ENCODE results near the gene CD1C. TPM values are rescaled to one million over a fixed set of nuclear protein-coding genes. Genes with fewer than 3 reads are reported as not detected.
"Not testable (repeated sequence)": the region's sequence is repeated elsewhere in the genome, so short reads cannot be mapped to it uniquely, and the experiment has no call there.

Gene CD1C
- polyA plus RNA-seq, 3 donors: 0.19 to 0.24 TPM; not detected in 1

- H3K27ac ChIP-seq (ENCODE audit: low read depth, low read length): no peak overlapping the region
- 58 to 76% (median 73%) methylated on average over 1 of the region's 1 CpG for WGBS, 3 donors
Observed at GRCh38 chr1:158323866-158324265, 34.1 kb downstream of the CD1C start.

- WGBS, 3 donors: 75 to 82% (median 78%) methylated on average over 4 of the region's 4 CpGs
- no peak overlapping the region for H3K27ac ChIP-seq (ENCODE audit: low read depth, low read length)
Observed at GRCh38 chr1:158324395-158324794, 34.7 kb downstream of the CD1C start.

GRCh38 chr1:158327481-158327880 lies 37.8 kb downstream of the CD1C start:
- no peak overlapping the region for H3K27ac ChIP-seq (ENCODE audit: low read depth, low read length)

- WGBS, 3 donors: 76 to 80% (median 76%) methylated on average over 3 of the region's 3 CpGs
Observed at GRCh38 chr1:158328426-158328825, 38.7 kb downstream of the CD1C start.

GRCh38 chr1:158329300-158329699 lies 39.6 kb downstream of the CD1C start:
- no peak overlapping the region for H3K27ac ChIP-seq (ENCODE audit: low read depth, low read length)
- WGBS, 3 donors: 72 to 89% (median 88%) methylated on average over 7 of the region's 7 CpGs

More at GRCh38 chr1:158328426-158328825, 38.7 kb downstream of the CD1C start:
- no peak overlapping the region for H3K27ac ChIP-seq (ENCODE audit: low read depth, low read length)

- WGBS, 3 donors: 61 to 80% (median 70%) methylated on average over 3 of the region's 3 CpGs
Observed at GRCh38 chr1:158329733-158330132, 40.0 kb downstream of the CD1C start.

GRCh38 chr1:158330391-158331105 lies 40.8 kb downstream of the CD1C start:
- H3K27ac ChIP-seq (ENCODE audit: low read depth, low read length): no peak overlapping the region
- 63 to 87% (median 79%) methylated on average over 11 of the region's 11 CpGs for WGBS, 3 donors

More at GRCh38 chr1:158329733-158330132, 40.0 kb downstream of the CD1C start:
- H3K27ac ChIP-seq (ENCODE audit: low read depth, low read length): no peak overlapping the region

- no peak overlapping the region for H3K27ac ChIP-seq (ENCODE audit: low read depth, low read length)
- 79 to 89% (median 88%) methylated on average over 1 of the region's 1 CpG for WGBS, 3 donors
Observed at GRCh38 chr1:158331106-158331425, 41.3 kb downstream of the CD1C start.

GRCh38 chr1:158331481-158332150 lies 41.9 kb downstream of the CD1C start, which contains the start of gene CD1B:
TSS of gene CD1B (minus strand) at chr1:158331531. CDS start at chr1:158331423, 108 bp downstream.
- no peak within 1 kb of the TSS for H3K27ac ChIP-seq (ENCODE audit: low read depth, low read length)
- WGBS, 3 donors: 90 to 91% (median 90%) methylated on average over 2 of the region's 2 CpGs

- 47 to 68% (median 67%) methylated on average over 8 of the region's 8 CpGs for WGBS, 3 donors
- no peak overlapping the region for H3K27ac ChIP-seq (ENCODE audit: low read depth, low read length)
Observed at GRCh38 chr1:158333405-158334155, 43.9 kb downstream of the CD1C start.

GRCh38 chr1:158334526-158335212 lies 44.9 kb downstream of the CD1C start:
- H3K27ac ChIP-seq (ENCODE audit: low read depth, low read length): no peak overlapping the region
- 39 to 52% (median 49%) methylated on average over 2 of the region's 2 CpGs for WGBS, 3 donors

- H3K27ac ChIP-seq (ENCODE audit: low read depth, low read length): no peak overlapping the region
Observed at GRCh38 chr1:158335213-158335532, 45.5 kb downstream of the CD1C start.

- 38 to 76% (median 76%) methylated on average over 7 of the region's 7 CpGs for WGBS, 3 donors
Observed at GRCh38 chr1:158336413-158336812, 46.7 kb downstream of the CD1C start.

More at GRCh38 chr1:158336413-158336812, 46.7 kb downstream of the CD1C start:
- not testable (repeated sequence) for H3K27ac ChIP-seq (ENCODE audit: low read depth, low read length)

Other genes starting within 250 kb of the CD1C start
- gene CD1D, start 109.0 kb upstream of the CD1C start, polyA plus RNA-seq: 1 to 10 TPM in 1 of 3 donors, under 1 TPM in 1, not detected in 1; 0.93 to 2.6 TPM
- gene CD1A, start 35.5 kb upstream of the CD1C start, polyA plus RNA-seq: under 1 TPM in 1 of 3 donors, not detected in 2; 0.04 TPM
- gene CD1B, start 41.6 kb downstream of the CD1C start, polyA plus RNA-seq: not detected
- under 1 TPM in 1 of 3 donors, not detected in 2; 0.05 TPM for gene CD1E, start 64.0 kb downstream of the CD1C start, polyA plus RNA-seq
- gene OR10T2, start 109.5 kb downstream of the CD1C start, polyA plus RNA-seq: not detected
- under 1 TPM in 1 of 3 donors, not detected in 2; 0.11 TPM for gene OR10K2, start 136.3 kb downstream of the CD1C start, polyA plus RNA-seq
- under 1 TPM in 1 of 3 donors, not detected in 2; 0.34 TPM for gene OR10K1, start 171.9 kb downstream of the CD1C start, polyA plus RNA-seq
- not detected for gene OR10R2, start 182.3 kb downstream of the CD1C start, polyA plus RNA-seq

All from adipose tissue (tissue), 3 donors.